Naive thymus-derived CD4-positive, alpha-beta T cell (primary cell): ENCODE data around the gene SRGAP2C. TPM values are rescaled to one million over a fixed set of nuclear protein-coding genes. Genes with fewer than 3 reads are reported as not detected.
"Not testable (repeated sequence)": the region's sequence is repeated elsewhere in the genome, so short reads cannot be mapped to it uniquely, and the experiment has no call there.

Source experiments
- ATAC-seq: fragments of 150-1000 bp; cut with Tn5 transposase; 2 replicates; pipeline ENCODE4 v1.10.0; 2021; ENCODE audit warnings: mild to moderate bottlenecking, moderate library complexity
- CTCF ChIA-PET: fragments of 350-600 bp; sonication (Branson Sonifier 250); formaldehyde crosslinking; loops from one replicate; lab custom pipeline; 2021; ENCODE audit warnings: antibody characterized with exemption; lab: Charles Lee
- POLR2A ChIA-PET: fragments of 350-600 bp; sonication (Branson Sonifier 250); formaldehyde crosslinking; loops from one replicate; lab custom pipeline; 2021; ENCODE audit warnings: antibody characterized with exemption, inconsistent platforms; lab: Charles Lee
- DNase-seq, 9 donors: peaks; one replicate each; pipeline versions ENCODE4 v3.0.0 to v3.0.0-alpha.2; 2020 to 2022; ENCODE audit warnings: mixed read lengths in 1 of 9
- H3K27ac ChIP-seq: one replicate; pipeline ENCODE4 v1.7.0; 2013; ENCODE audit warnings: mild to moderate bottlenecking, low read depth, low read length, moderate library complexity
- H3K27me3 ChIP-seq, 2 donors: one replicate each; pipeline ENCODE4 v1.7.0; 2013; ENCODE audit warnings: low read length in 2 of 2, mild to moderate bottlenecking in 2 of 2, moderate library complexity in 2 of 2; ENCODE audit not compliant: control insufficient read depth in 2 of 2, insufficient read depth in 2 of 2
- H3K36me3 ChIP-seq, 3 experiments: 1 replicate in 2 of 3; 2 replicates in 1 of 3; pipeline ENCODE4 v1.7.0; 2013; ENCODE audit warnings: low read length in 3 of 3, mild to moderate bottlenecking in 3 of 3, moderate library complexity in 1 of 3; ENCODE audit not compliant: insufficient read depth in 3 of 3, control insufficient read depth in 2 of 3
- H3K4me1 ChIP-seq, 2 donors: one replicate each; pipeline ENCODE4 v1.7.0; 2013; ENCODE audit warnings: low read length in 2 of 2, mild to moderate bottlenecking in 2 of 2, moderate library complexity in 1 of 2; ENCODE audit not compliant: control insufficient read depth in 2 of 2, insufficient read depth in 2 of 2
- H3K4me3 ChIP-seq: 2 replicates; pipeline ENCODE4 v1.7.0; 2013; ENCODE audit warnings: mild to moderate bottlenecking, low read length
- H3K9me3 ChIP-seq, 3 experiments: 1 replicate in 2 of 3; 2 replicates in 1 of 3; pipeline ENCODE4 v1.7.0; 2013; ENCODE audit warnings: low read length in 3 of 3; ENCODE audit not compliant: control insufficient read depth in 2 of 3
- H3K27ac Mint-ChIP-seq, 9 donors: one replicate each; pipeline ENCODE4 v1.8.0; 2020 to 2022; ENCODE audit warnings: mixed read lengths in 9 of 9, mild to moderate bottlenecking in 8 of 9, moderate library complexity in 5 of 9, inconsistent platforms in 2 of 9
- H3K27me3 Mint-ChIP-seq, 5 donors: one replicate each; pipeline ENCODE4 v1.8.0; 2021 to 2022; ENCODE audit warnings: mixed read lengths in 5 of 5, mild to moderate bottlenecking in 1 of 5
- H3K36me3 Mint-ChIP-seq, 5 donors: one replicate each; pipeline ENCODE4 v1.8.0; 2020 to 2022; ENCODE audit warnings: mixed read lengths in 5 of 5, mild to moderate bottlenecking in 3 of 5, inconsistent platforms in 1 of 5
- H3K4me1 Mint-ChIP-seq, 7 donors: one replicate each; pipeline ENCODE4 v1.8.0; 2020 to 2022; ENCODE audit warnings: mixed read lengths in 7 of 7, mild to moderate bottlenecking in 3 of 7, inconsistent platforms in 1 of 7
- H3K4me3 Mint-ChIP-seq, 10 donors: one replicate each; pipeline ENCODE4 v1.8.0; 2020 to 2022; ENCODE audit warnings: mild to moderate bottlenecking in 10 of 10, mixed read lengths in 10 of 10, moderate library complexity in 6 of 10, inconsistent platforms in 2 of 10
- H3K9me3 Mint-ChIP-seq, 11 donors: one replicate each; pipeline ENCODE4 v1.8.0; 2020 to 2022; ENCODE audit warnings: mixed read lengths in 11 of 11, mild to moderate bottlenecking in 4 of 11, inconsistent platforms in 1 of 11, moderate library complexity in 1 of 11
- intact Hi-C, 2 donors: fragments of 100-400 bp; cut with micrococcal nuclease; formaldehyde crosslinking; loops; one replicate each; pipeline ENCODE4 v1.15.1; 2023
- polyA plus RNA-seq, 2 donors: library from polyadenylated mRNA; unstranded; fragments of 300-500 nt; fragmentation: Illumina TruSeq; gene quantifications; one replicate each; pipeline ENCODE4 v1.2.3, GENCODE V29; 2021
- total RNA-seq, 6 experiments: library from RNA in 5 of 6; stranded (reverse) in 5 of 6; gene quantifications; 1 replicate in 5 of 6; 2 replicates in 1 of 6; pipeline ENCODE4 v1.2.3 and lab custom pipeline; 2021 to 2026

SRGAP2C gene
- total and polyA plus RNA-seq, 7 experiments from 2014 or later = 1.2 to 43.4 (median 20.2) TPM

DNA sequence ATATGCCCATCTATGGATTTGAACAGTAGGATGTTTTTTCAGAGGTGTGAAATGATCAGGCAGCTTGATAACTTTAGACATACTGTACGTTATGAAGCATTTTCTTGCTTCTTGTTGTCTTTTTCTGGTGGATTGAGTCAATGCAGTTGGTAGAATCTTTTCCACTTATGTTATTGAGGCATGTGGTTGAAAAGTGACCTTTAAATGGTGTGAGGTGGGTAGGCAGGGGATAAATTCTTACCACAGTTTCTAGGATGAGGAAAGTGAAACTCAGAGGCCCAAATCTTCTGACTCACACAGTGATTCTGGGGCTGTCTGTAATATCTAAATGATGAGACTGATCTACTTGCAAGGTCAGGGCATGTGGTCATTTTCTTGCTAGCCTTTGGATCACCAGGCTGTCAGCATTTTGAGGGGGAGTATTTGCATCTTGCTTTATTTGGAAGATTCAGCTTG, 79.0 kb downstream of the SRGAP2C start:
- H3K27ac Mint-ChIP-seq, H3K36me3 Mint-ChIP-seq, intact Hi-C loops, H3K9me3 ChIP-seq, CTCF ChIA-PET, H3K9me3 Mint-ChIP-seq, H3K36me3 ChIP-seq, H3K27ac ChIP-seq, POLR2A ChIA-PET, H3K27me3 Mint-ChIP-seq, H3K4me3 Mint-ChIP-seq, H3K27me3 ChIP-seq, H3K4me1 Mint-ChIP-seq, H3K4me1 ChIP-seq, H3K4me3 ChIP-seq: not testable (repeated sequence)
- ATAC-seq (peak; percentile 66), DNase-seq (peak in 1 of 9 donors; percentile 41)

- H3K4me3 Mint-ChIP-seq, POLR2A ChIA-PET, H3K9me3 Mint-ChIP-seq, ATAC-seq, H3K27me3 ChIP-seq, H3K4me3 ChIP-seq, CTCF ChIA-PET, H3K27me3 Mint-ChIP-seq, H3K9me3 ChIP-seq, H3K27ac ChIP-seq, DNase-seq, intact Hi-C loops, H3K36me3 Mint-ChIP-seq, H3K4me1 Mint-ChIP-seq, H3K27ac Mint-ChIP-seq, H3K36me3 ChIP-seq, H3K4me1 ChIP-seq: not testable (repeated sequence)
These were observed 82.3 kb downstream of the SRGAP2C start for GRCh38 chr1:121267072-121267471.

DNA sequence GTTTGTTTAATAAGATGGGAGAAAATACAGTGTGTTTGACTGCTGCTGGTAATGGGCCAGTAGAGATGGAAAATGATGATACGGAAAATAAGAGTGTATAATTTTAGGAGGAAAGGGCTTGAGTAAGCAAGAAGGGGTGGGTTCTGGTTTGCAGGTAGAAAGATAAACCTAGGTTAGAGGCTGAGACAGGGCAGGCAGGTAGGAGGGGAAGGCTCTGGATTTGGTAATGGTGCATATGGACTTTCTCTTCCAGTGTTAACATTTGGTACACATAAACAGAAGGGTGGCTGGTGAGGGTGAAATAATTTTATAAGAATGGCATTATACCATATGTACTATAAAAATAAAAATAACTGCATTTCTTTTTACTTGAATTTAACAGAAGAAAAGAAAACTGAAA, 84.5 kb downstream of the SRGAP2C start:
- not testable (repeated sequence) for H3K27me3 Mint-ChIP-seq

DNA sequence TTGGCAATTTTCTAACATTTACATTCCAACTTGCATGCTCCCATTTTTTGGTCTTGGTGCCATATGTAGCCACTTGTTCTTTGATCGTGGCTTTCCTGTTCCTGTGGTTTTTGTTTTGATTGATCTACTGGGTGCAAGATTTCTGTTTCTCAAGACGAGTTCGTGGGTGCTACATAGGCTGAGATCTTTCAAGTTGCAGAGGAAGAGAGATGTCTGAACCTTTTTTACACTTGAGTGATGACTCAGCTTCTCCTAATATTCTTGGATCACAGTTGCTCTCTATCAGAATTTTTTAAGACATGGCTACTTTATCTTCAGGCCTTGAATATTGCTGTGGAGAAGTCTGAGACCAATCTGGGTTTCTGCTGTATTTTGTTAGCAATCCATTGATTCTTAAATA, 85.2 kb downstream of the SRGAP2C start:
- H3K4me1 Mint-ChIP-seq, H3K36me3 Mint-ChIP-seq, POLR2A ChIA-PET, H3K9me3 ChIP-seq, H3K4me3 ChIP-seq, H3K27ac ChIP-seq, H3K36me3 ChIP-seq, H3K27me3 Mint-ChIP-seq, CTCF ChIA-PET, H3K27me3 ChIP-seq, H3K4me1 ChIP-seq, intact Hi-C loops, H3K9me3 Mint-ChIP-seq: not testable (repeated sequence)
- ATAC-seq = peak; percentile 73
- peak in 1 of 9 donors; percentile 0 for DNase-seq
- Mint-ChIP-seq H3K27ac (peak overlapping the region in 4 of 9 donors; percentile 49 to 91 (median 76)), H3K4me3 (peak overlapping the region; percentile 33 to 89 (median 74))

More for the DNA sequence above, 84.5 kb downstream of the SRGAP2C start:
- ATAC-seq, H3K27ac ChIP-seq, CTCF ChIA-PET, H3K9me3 ChIP-seq, H3K4me1 Mint-ChIP-seq, H3K27me3 ChIP-seq, H3K4me3 Mint-ChIP-seq, intact Hi-C loops, POLR2A ChIA-PET, H3K27ac Mint-ChIP-seq, H3K4me1 ChIP-seq, H3K4me3 ChIP-seq, H3K36me3 ChIP-seq, H3K9me3 Mint-ChIP-seq, H3K36me3 Mint-ChIP-seq, DNase-seq: not testable (repeated sequence)

DNA sequence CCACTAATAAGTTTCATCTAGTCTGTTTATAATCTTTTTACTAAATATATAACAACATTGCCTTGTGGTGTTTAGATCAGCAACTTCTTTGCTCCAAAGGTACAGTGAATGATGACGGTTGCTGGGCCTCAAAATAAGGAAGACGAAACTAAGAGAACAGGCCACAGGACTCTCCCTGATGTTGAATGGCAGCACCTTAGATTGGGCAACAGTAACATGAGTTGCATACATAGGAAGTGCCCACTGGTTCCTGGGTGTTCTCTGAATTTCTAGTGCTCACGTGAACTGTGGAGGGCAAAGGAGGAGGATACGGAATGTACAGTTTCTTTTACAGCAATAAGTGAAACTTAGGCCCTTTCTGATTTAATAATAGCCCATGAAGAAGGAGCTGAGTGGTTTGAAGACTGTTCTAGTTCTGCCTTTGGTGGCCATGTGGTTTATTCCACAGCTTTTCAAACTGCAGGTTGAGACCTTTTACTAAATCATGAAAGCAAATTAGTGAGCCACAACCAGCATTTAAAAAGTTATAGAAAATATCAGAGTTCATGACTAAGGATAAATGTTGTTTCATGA, 86.5 kb downstream of the SRGAP2C start:
- H3K27me3 ChIP-seq, H3K4me3 Mint-ChIP-seq, intact Hi-C loops, H3K36me3 Mint-ChIP-seq, CTCF ChIA-PET, H3K4me1 Mint-ChIP-seq, H3K9me3 Mint-ChIP-seq, H3K27ac Mint-ChIP-seq, H3K36me3 ChIP-seq, POLR2A ChIA-PET, H3K4me3 ChIP-seq, DNase-seq, H3K27me3 Mint-ChIP-seq, H3K27ac ChIP-seq, H3K9me3 ChIP-seq, H3K4me1 ChIP-seq: not testable (repeated sequence)
- peak; percentile 76 for ATAC-seq

GRCh38 chr1:121275435-121275834, 90.7 kb downstream of the SRGAP2C start:
- H3K27me3 Mint-ChIP-seq, POLR2A ChIA-PET, CTCF ChIA-PET, H3K4me1 ChIP-seq, H3K4me1 Mint-ChIP-seq, H3K4me3 ChIP-seq, H3K27me3 ChIP-seq, H3K36me3 Mint-ChIP-seq, intact Hi-C loops, H3K27ac ChIP-seq, H3K4me3 Mint-ChIP-seq, DNase-seq, H3K9me3 ChIP-seq, H3K36me3 ChIP-seq, H3K27ac Mint-ChIP-seq, ATAC-seq, H3K9me3 Mint-ChIP-seq: not testable (repeated sequence)

DNA sequence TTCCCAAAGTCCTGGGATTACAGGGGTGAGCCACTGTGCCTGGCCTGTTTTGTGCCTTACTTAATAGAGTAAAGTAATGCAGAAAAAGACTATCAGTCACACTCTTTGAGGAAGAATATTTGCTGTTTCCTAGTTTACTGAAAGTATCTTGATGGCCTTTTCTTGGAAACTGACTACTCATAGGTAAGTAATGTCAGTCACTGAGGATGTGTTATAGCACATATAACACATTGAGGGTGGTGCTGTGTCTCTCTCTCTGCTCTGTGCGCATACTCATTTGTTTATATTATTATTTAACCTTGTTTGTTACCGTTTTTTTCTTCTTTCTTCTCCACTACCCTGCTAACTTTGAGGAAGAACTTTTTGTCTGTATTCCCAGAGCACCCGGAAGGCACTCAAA, 93.4 kb downstream of the SRGAP2C start:
- H3K27me3 ChIP-seq, CTCF ChIA-PET, H3K27ac Mint-ChIP-seq, H3K36me3 ChIP-seq, intact Hi-C loops, ATAC-seq, H3K9me3 ChIP-seq, H3K27ac ChIP-seq, POLR2A ChIA-PET, H3K36me3 Mint-ChIP-seq, H3K4me3 Mint-ChIP-seq, H3K4me3 ChIP-seq, H3K4me1 Mint-ChIP-seq, H3K9me3 Mint-ChIP-seq, H3K4me1 ChIP-seq, H3K27me3 Mint-ChIP-seq, DNase-seq: not testable (repeated sequence)
